ENCODE measurements around the gene PHLDA2. TPM values are rescaled to one million over a fixed set of nuclear protein-coding genes. Genes with fewer than 3 reads are reported as not detected.

PHLDA2 gene
- total and polyA plus RNA-seq, 9 of the 15 experiments (the other 6 are each of a cell fraction or from before 2014, with no cell fraction given), result 0.43 to 42.4 (median 4.7) TPM

GRCh38 chr11:2892215-2892966 lies 36.8 kb downstream of the PHLDA2 start (continued):
- TF ChIP-seq ZNF449 (CRISPR knock-in tag; IDR thresholded peaks at IDR 0.05) (no peak), ATF7 (IDR thresholded peaks at IDR 0.05) (no peak), FOXK2 (conservative IDR thresholded peaks at IDR 0.05 in 1 of 2, IDR thresholded peaks at IDR 0.05 in 1 of 2; ENCODE audit: low read depth in 2 of 2) (peak in 1 of 2 experiments; percentile 13; a peak in 2 of 4 replicates), RCOR1 (IDR thresholded peaks at IDR 0.05; ENCODE audit: borderline replicate concordance in 1 of 2, low read depth in 2 of 2, low read length in 2 of 2) (peak in 1 of 2 experiments; percentile 47; a peak in 2 of 4 replicates), TCFL5 (CRISPR knock-in tag; conservative IDR thresholded peaks at IDR 0.05) (no peak), ZNF232 (CRISPR knock-in tag; IDR thresholded peaks at IDR 0.05) (peak; percentile 69; the same call in 1 of the 2 replicates), XRCC4 (IDR thresholded peaks at IDR 0.05; ENCODE audit: extremely low read depth, insufficient read depth, insufficient read length) (no peak), E2F6 (IDR thresholded peaks at IDR 0.05; ENCODE audit: borderline replicate concordance in 1 of 2, extremely low read depth in 1 of 2, insufficient read depth in 1 of 2, insufficient read length in 1 of 2, low read depth in 1 of 2, low read length in 1 of 2, poor library complexity in 1 of 2, severe bottlenecking in 1 of 2) (peak; percentile 30 to 84), NR2C2 (CRISPR knock-in tag; IDR thresholded peaks at IDR 0.05) (no peak), NR2C2 (tag; IDR thresholded peaks at IDR 0.05) (no peak), GATAD2B (IDR thresholded peaks at IDR 0.05; ENCODE audit: borderline replicate concordance) (no peak), ZNF212 (CRISPR knock-in tag; IDR thresholded peaks at IDR 0.05) (no peak), FOXJ3 (CRISPR knock-in tag; IDR thresholded peaks at IDR 0.05) (no peak), SOX6 (IDR thresholded peaks at IDR 0.05) (no peak), CREM (IDR thresholded peaks at IDR 0.05; ENCODE audit: low read depth) (peak; percentile 32; the same call in 1 of the 2 replicates), RBBP5 (IDR thresholded peaks at IDR 0.05; ENCODE audit: borderline replicate concordance, insufficient read depth, low read length, poor library complexity, severe bottlenecking) (peak; percentile 31), ZNF436 (CRISPR knock-in tag; IDR thresholded peaks at IDR 0.05) (no peak), CCNT2 (IDR thresholded peaks at IDR 0.05; ENCODE audit: borderline replicate concordance, extremely low read depth, insufficient read length, low read depth, low read length) (no peak), TAF9B (IDR thresholded peaks at IDR 0.05; ENCODE audit: partially characterized antibody) (no peak), SNIP1 (IDR thresholded peaks at IDR 0.05; ENCODE audit: low read depth) (no peak), ZFP1 (CRISPR knock-in tag; IDR thresholded peaks at IDR 0.05) (no peak), ELK1 (CRISPR knock-in tag; IDR thresholded peaks at IDR 0.05) (no peak)
- TF ChIP-seq, protein P1, sequence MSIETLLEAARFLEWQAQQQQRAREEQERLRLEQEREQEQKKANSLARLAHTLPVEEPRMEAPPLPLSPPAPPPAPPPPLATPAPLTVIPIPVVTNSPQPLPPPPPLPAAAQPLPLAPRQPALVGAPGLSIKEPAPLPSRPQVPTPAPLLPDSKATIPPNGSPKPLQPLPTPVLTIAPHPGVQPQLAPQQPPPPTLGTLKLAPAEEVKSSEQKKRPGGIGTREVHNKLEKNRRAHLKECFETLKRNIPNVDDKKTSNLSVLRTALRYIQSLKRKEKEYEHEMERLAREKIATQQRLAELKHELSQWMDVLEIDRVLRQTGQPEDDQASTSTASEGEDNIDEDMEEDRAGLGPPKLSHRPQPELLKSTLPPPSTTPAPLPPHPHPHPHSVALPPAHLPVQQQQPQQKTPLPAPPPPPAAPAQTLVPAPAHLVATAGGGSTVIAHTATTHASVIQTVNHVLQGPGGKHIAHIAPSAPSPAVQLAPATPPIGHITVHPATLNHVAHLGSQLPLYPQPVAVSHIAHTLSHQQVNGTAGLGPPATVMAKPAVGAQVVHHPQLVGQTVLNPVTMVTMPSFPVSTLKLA (conservative IDR thresholded peaks at IDR 0.05), result peak; percentile 63 to 79

Data from K562 (cell line).